Esophagus mucosa (tissue), 1 donor: ENCODE measurements around the gene SALL3. TPM values are rescaled to one million over a fixed set of nuclear protein-coding genes. Genes with fewer than 3 reads are reported as not detected.

Experiments used
- ATAC-seq: fragments of 200-7000 bp; cut with Tn5 transposase; one replicate; pipeline ENCODE4 v1.9.1; 2020
- total RNA-seq: library from RNA; stranded (reverse); gene quantifications from one replicate; pipeline ENCODE4 v1.2.4, GENCODE V29; 2023
- donor health status: DM: yes; HTN: yes; CAD: no.

SALL3 gene
- total RNA-seq, 1 donor from 2014 or later, result not detected

- no peak for ATAC-seq
These were observed 26.6 kb downstream of the SALL3 start for GRCh38 chr18:79006106-79006795.

GRCh38 chr18:79007440-79007839 lies 27.8 kb downstream of the SALL3 start:
- ATAC-seq, result no peak

- no peak for ATAC-seq
These were observed 28.8 kb downstream of the SALL3 start for GRCh38 chr18:79008356-79008940.

- ATAC-seq, result no peak
These were observed 31.2 kb downstream of the SALL3 start for GRCh38 chr18:79010802-79011201.

GRCh38 chr18:79011300-79011870 lies 31.8 kb downstream of the SALL3 start:
- ATAC-seq, result no peak

GRCh38 chr18:79013869-79014268 lies 34.3 kb downstream of the SALL3 start:
- no peak for ATAC-seq

- no peak for ATAC-seq
These were observed 39.3 kb downstream of the SALL3 start for GRCh38 chr18:79018911-79019310.

- no peak for ATAC-seq
These were observed 40.3 kb downstream of the SALL3 start for GRCh38 chr18:79019881-79020280.

GRCh38 chr18:79022603-79023002 lies 43.0 kb downstream of the SALL3 start:
- ATAC-seq, result no peak

GRCh38 chr18:79026491-79026890 lies 46.9 kb downstream of the SALL3 start:
- ATAC-seq, result no peak

- ATAC-seq, result no peak
These were observed 51.1 kb downstream of the SALL3 start for GRCh38 chr18:79030680-79031079.

- no peak for ATAC-seq
These were observed 62.7 kb downstream of the SALL3 start for GRCh38 chr18:79042276-79042675.

- no peak for ATAC-seq
These were observed 63.7 kb downstream of the SALL3 start for GRCh38 chr18:79043288-79043687.

GRCh38 chr18:79046522-79046921 lies 66.9 kb downstream of the SALL3 start:
- ATAC-seq, result no peak

GRCh38 chr18:79047556-79048244 lies 68.1 kb downstream of the SALL3 start:
- ATAC-seq, result no peak

- no peak for ATAC-seq
These were observed 68.6 kb downstream of the SALL3 start for GRCh38 chr18:79048245-79048632.

- no peak for ATAC-seq
These were observed 69.9 kb downstream of the SALL3 start for GRCh38 chr18:79049506-79049905.

Other genes with a start within 250 kb of the SALL3 start
- 19.6 TPM for gene ATP9B, start 89.6 kb downstream of the SALL3 start, total RNA-seq